GM10248 (cell line): ENCODE results near the gene GRIA3.

ENCODE experiments used
- CTCF ChIA-PET: fragments of 300-600 bp; sonication (Branson Sonifier 250); formaldehyde crosslinking; extraction: SDS; loops from one replicate; lab custom pipeline; 2021; ENCODE audit warnings: antibody characterized with exemption; lab: Yijun Ruan, JAX
- POLR2A ChIA-PET: fragments of 350-650 bp; sonication (Branson Sonifier 250); formaldehyde crosslinking; extraction: SDS; loops from one replicate; lab custom pipeline; 2020; ENCODE audit warnings: antibody characterized with exemption; lab: Yijun Ruan, JAX
- DNase-seq: peaks from one replicate; pipeline ENCODE4 v3.0.0; 2012; ENCODE audit errors: extremely low spot score
- CTCF ChIP-seq: IDR thresholded peaks from 2 replicates; pipeline ENCODE4 v1.5.1; 2012; ENCODE audit warnings: mild to moderate bottlenecking, low read depth; ENCODE audit errors: extremely low read depth, missing control alignments, control extremely low read depth

The GRIA3 gene

GRCh38 chrX:123186801-123187200, 2.7 kb downstream of the GRIA3 start:
- DNase-seq = no peak
- no peak for TF ChIP-seq CTCF
- POLR2A ChIA-PET = no interaction called here
- CTCF ChIA-PET = interaction anchor here (1.2 to 1.4 kb wide), 2 partner anchors 9 to 16 kb away, joined by 3 read pairs; no protein-coding TSS in a partner anchor

DNA sequence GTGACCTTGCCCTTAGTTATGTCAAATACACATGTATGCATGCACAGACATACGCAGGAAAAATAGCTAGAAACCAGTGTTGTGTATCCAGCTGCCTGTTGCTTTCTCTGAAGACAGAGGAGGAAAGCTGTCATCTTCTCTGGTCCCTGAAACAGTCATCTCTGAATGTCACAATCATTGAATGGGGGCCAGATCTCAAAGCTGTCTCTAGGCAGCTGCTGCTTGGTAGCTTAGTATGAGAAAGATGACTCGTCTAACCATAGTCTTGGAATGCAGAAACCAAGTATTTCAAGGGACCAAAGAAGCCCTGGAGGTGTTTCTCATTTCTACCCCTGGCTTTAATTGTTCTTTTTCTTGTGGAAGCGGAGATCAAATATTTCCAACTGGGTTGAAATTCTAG, 4.0 kb downstream of the GRIA3 start:
- no peak for DNase-seq
- TF ChIP-seq CTCF = no peak
- POLR2A ChIA-PET = no interaction called here
- CTCF ChIA-PET = no interaction called here

GRCh38 chrX:123189338-123189737, 5.3 kb downstream of the GRIA3 start:
- ChIA-PET POLR2A (no interaction called here), CTCF (no interaction called here)
- TF ChIP-seq CTCF = no peak
- no peak for DNase-seq

GRCh38 chrX:123190096-123190495, 6.0 kb downstream of the GRIA3 start:
- no peak for DNase-seq
- ChIA-PET CTCF (interaction anchor here (1.3 kb wide), 1 partner anchor 15 kb away, joined by 3 read pairs; no protein-coding TSS in a partner anchor), POLR2A (no interaction called here)
- TF ChIP-seq CTCF = no peak

GRCh38 chrX:123193101-123193500, 9.0 kb downstream of the GRIA3 start:
- no peak for TF ChIP-seq CTCF
- POLR2A ChIA-PET = no interaction called here
- no peak for DNase-seq
- CTCF ChIA-PET = no interaction called here

GRCh38 chrX:123199338-123199737, 15.3 kb downstream of the GRIA3 start:
- ChIA-PET POLR2A (no interaction called here), CTCF (no interaction called here)
- DNase-seq = no peak
- no peak for TF ChIP-seq CTCF
